Activated CD8-positive, alpha-beta memory T cell treated with anti-CD3 and anti-CD28 coated beads, Interleukin-2, amount 50 U/mL, for 4 hours (primary cell): Measurements from ENCODE around the gene USP5.
A peak's percentile ranks its signal among the peaks of the same experiment; 100 is the strongest.
"Not testable (repeated sequence)": the region's sequence is repeated elsewhere in the genome, so short reads cannot be mapped to it uniquely, and the experiment has no call there.

Source experiments
- DNase-seq: peaks from one replicate; pipeline ENCODE4 v3.0.0-alpha.2; 2020

Gene USP5

DNA sequence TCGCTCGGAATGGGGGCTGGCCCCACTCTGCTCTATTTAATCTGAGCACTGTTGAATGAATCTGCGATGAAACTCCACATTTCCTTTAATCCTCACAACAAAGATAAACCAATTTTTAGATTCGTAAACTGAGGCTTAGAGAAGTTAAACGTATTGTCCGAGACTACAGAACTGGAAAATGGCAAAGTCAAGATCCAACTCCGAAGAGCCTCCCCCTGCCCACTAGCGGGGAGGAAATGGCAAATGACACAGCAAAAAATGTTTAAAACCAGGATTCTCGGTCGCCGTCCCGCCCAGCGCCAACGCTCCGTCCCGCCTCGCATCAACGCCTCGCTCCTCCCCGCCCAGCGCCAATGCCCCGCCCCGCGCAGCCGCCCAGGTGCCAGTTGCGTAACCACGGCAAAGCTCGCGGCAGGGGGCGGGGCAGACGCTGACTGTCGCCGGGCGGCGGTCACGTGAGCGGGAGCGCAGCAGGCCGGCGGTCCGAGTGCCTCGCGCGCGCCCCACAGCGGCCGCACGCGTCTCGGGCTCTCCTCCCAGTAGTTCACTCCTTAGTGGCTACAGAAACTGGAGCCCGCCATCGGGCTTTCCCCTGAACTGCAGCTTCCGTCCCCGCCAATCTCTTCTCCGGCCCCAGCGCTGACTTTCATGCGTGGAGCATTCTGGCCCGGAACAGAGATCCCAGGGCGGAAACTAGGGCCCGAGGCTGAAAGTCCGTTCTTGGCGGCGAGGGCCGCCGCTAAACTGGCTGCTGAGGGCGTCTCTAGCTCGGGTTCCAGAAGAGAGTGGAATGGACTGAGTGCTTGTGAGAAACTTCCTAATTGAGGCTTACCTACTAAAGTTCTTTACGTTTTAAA, 39.1 kb downstream of the USP5 start:
- peak; percentile 99 for DNase-seq

DNA sequence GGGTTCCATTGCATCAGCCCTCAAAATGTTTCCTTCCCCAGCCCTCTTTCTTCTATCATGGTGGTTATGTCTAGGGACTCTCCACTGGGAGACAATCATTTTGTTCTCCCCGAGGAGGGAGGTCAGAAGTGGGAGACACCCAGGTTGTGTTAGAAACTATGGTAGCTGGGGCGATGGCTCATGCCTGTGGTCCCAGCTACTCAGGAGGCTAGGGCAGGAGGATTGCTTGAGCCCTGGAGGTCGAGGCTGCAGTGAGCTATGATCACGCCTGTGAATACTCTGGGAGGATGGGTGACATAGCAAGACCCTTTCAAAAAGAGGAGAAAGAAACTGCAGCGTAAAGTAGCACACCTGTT, 39.7 kb downstream of the USP5 start:
- no peak for DNase-seq

DNA sequence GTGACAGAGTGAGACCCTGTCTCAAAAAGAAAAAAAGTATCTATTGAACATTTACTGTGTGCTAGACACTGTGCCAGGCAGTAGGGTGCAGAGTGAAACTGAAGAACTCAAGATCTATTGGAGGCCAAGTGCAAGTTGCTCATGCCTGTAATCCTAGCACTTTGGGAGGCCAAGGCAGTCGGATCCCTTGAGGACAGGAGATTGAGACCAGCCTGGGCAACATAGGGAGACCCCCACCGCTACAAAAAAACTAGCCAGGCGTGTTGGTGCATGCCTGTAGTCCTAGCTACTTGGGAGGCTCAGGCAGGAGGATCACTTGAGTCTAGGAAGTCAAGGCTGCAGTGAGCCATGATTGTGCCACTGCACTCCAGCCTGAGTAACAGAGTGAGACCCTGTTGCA, 40.7 kb downstream of the USP5 start:
- not testable (repeated sequence) for DNase-seq

- DNase-seq: no peak
Observed at GRCh38 chr12:6894321-6894720, 42.4 kb downstream of the USP5 start.

DNA sequence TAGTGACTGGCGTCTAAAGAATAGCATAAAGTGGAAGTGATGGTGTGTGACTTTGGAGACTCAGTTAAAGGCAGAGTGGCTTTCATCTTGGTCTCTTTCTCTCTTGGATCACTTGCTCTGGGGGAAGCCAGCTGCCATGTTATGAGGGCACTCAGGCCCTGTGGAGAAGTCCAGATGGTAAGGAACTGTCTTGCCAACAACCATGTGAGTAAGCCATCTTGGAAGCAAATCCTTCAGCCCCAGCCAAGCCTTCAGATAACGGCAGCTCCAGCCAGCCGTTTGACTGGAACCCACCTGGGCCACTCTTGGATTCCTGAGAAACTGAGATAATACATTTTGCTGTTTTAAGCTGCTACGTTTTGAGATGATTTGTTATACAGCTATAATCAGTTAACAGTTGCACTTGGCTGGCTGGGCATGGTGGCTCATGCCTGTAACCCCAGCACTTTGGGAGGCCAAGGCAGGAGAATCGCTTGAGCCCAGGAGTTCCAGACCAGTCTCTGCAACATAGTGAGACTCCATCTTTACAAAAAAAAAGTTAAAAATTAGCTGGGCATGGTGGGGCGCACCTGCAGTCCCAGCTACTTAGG, 45.0 kb downstream of the USP5 start:
- no peak for DNase-seq

GRCh38 chr12:6899427-6899826, 47.5 kb downstream of the USP5 start:
- DNase-seq: no peak

GRCh38 chr12:6899837-6900519, 48.0 kb downstream of the USP5 start:
- DNase-seq: no peak

DNA sequence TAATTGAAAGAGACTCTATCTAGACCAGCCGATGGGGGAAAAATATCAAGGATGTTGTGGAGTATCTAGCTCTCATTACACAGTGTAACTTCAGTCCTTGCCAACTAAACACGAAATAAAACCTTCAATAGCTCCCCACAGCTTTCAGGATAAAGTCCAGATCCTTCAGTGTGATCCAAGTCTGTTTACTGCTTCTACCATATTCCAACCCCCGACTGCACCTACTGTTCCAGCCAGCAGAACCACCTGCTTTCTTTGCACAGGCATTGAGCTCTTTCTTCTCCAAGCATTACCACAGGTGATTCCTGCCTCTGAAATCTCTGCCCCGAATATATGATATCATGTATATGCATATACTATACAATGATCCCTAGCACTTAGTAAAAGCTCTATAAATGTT, 50.5 kb downstream of the USP5 start:
- DNase-seq: no peak

- DNase-seq: no peak
Observed at GRCh38 chr12:6903722-6904121, 51.8 kb downstream of the USP5 start.

DNA sequence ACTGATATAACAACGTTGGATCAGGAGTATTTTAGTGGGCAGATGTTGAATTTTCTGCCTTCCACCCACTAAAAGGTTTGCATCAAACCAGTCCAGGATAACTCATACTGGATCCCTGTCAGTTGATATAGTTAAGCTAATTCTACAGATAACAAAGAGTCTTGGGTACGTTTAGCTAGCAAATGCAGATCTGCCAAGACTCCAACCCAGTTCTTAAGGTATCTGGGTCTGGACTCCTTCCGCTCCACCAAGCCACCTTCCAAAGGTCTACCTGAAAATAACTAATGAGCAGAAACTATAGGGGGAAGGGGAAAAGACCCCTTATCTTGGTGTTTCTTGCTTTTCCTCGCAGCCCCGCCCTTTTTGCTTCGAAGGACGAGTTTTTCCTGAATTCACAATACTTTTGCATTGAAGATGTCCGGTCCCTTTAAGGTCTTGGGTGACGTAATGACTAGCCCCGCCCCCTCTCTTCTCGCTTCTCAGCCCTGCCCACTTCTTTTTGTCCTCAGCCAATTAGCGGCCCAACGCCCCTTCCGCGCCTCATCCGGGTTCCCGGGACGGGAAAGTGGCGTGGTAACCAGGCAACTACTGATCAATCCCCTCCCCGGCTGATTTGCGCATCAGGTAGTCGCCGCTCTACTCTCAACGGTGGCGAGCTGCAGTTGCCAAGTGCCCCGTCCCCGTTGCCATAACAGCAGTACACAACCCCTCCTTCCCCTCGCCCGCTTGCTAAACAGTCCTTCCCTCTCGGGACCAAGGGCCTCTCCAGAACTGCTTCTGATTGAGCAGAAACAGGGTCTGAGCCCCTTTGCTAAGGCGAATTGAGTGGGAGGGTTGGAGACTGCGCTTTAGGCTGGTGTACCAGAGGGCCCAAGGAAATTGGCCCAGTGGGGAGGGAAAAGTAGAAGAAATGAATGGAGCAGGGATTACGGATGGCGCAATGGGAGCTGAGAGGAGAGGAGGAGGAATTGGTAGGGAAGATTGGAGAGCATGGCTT, 52.6 kb downstream of the USP5 start, which contains the start of gene LRRC23:
TSS of gene LRRC23 (plus strand) at position 543 of the 997 bp plus-strand sequence. CDS start 812 bp downstream, outside the sequence.
- DNase-seq: peak; percentile 96

DNA sequence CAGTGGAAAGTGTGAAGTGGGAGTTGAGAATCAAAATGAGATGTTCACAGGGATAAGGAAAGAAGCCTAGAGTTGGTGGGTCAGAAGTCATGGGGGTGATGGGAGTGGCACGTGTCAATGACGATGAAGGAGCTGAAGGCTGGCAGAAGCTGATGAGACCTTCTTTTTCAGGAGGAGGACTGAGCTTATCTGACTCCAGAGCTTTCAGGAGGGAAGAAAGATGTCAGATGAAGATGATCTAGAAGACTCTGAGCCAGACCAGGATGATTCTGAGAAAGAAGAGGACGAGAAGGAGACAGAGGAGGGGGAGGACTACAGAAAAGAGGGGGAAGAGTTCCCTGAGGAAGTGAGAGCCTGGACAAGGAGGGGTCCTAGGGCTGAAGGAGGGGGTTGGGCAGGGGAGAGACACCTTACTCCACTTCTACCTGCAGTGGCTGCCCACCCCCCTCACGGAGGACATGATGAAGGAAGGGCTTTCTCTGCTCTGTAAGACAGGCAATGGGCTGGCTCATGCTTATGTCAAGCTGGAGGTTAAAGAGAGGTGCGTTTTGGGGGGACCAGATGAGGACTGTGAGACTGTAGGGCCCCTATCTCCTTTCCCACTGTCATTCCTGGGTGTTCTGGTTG, 53.6 kb downstream of the USP5 start:
- DNase-seq: no peak

- not testable (repeated sequence) for DNase-seq
Observed at GRCh38 chr12:6908141-6908540, 56.2 kb downstream of the USP5 start.

- no peak for DNase-seq
Observed at GRCh38 chr12:6909421-6910145, 57.6 kb downstream of the USP5 start.

DNA sequence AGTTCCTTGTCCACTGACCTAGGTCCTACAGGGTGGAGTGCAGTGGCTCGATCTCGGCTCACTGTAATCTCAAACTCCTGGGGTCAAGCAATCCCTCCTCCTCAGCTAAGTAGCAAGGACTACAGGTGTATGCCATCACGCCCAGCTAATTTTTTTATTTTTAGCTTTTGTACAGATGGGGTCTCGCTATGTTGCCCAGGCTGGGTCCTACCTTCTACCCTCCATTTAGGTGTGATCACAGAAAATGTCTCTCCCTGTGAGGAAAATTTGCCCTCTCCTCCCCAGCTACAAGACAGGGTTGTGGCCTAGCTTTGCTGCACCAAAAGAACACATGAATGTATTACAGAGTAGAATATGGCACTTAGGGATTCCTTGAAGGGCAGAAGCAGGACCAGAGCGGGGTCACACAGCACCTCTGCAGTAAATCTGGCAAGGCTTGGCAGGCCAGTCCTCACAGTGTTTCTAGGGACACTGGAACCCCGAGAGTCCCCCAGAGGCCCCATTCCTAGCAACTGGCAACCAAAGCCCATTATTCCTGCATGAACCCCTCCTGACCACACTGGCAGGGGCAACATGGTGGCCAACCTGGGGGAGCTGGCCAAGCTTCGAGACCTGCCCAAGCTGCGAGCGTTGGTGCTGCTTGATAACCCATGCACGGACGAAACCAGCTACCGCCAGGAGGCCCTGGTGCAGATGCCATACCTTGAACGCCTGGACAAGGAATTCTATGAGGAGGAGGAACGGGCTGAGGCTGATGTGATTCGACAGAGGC, 60.4 kb downstream of the USP5 start:
- DNase-seq: no peak

- DNase-seq: peak; percentile 88
Observed at GRCh38 chr12:6914246-6914946, 62.4 kb downstream of the USP5 start, which contains the start of gene ENO2. TSS of gene ENO2 (plus strand) at chr12:6914580. CDS start at chr12:6915833, 1,253 bp downstream.

DNA sequence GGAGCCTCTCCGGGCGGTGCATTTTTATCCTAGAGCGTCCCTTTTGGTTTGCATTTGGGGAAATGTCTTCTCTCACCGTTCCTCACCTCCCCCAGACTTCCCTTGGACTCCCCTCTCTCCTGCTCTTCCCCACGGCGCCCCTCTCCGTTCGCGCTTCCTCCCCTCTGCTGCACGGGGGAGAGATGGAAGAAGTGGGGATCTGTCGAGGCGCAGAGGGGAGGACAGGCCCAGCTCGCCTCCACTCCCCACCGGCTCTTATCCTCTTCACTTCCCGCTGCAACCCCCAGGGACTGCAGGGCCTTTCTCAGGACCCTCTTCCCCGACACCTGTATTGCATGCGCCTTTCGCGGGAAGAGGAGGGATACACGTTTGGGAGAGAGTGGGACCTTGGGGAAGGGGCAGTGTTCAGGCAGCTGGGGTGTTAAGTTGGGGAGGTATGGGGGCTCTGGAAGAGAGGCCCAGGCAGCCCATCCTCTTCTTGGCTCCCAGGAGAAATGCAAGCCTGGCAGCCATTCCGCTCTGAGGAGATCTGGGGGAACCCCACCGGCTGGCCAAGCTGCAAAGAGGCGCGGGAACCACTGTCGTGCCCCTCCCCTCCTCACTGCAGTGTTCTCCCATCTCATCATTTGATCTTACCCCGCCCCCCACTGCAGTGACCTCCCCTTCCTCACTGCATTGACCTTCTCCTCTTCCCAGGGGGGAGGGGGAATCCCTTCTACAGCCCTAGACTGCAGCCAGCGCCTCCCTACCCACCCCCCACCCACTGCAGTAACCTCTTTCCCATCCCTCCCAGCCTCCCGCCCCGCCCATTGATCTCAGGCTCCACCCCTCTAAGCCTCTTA, 63.2 kb downstream of the USP5 start:
- DNase-seq: no peak

- DNase-seq: no peak
Observed at GRCh38 chr12:6915789-6916285, 63.9 kb downstream of the USP5 start.
